OCI-M2 (cell line): Measurements from ENCODE around the gene TSEN15.
"Not testable (repeated sequence)": the region's sequence is repeated elsewhere in the genome, so short reads cannot be mapped to it uniquely, and the experiment has no call there.

Source experiments
- DNase-seq: peaks from one replicate; lab custom pipeline; 2025; ENCODE audit not compliant: unreplicated experiment; lab: John Stamatoyannopoulos, UW

Gene TSEN15

GRCh38 chr1:184031092-184031408, 20.5 kb upstream of the TSEN15 start:
- no peak for DNase-seq

GRCh38 chr1:184031409-184032107, 20.0 kb upstream of the TSEN15 start:
- DNase-seq = peak; percentile 28

- no peak for DNase-seq
Measured at GRCh38 chr1:184032306-184032929, 19.1 kb upstream of the TSEN15 start.

- no peak for DNase-seq
Measured at GRCh38 chr1:184032930-184033418, 18.6 kb upstream of the TSEN15 start.

GRCh38 chr1:184033711-184034167, 17.8 kb upstream of the TSEN15 start:
- no peak for DNase-seq

GRCh38 chr1:184034761-184035379, 16.7 kb upstream of the TSEN15 start:
- DNase-seq = no peak

GRCh38 chr1:184035719-184036516, 15.6 kb upstream of the TSEN15 start:
- DNase-seq = no peak

- DNase-seq = no peak
Measured at GRCh38 chr1:184036517-184036949, 15.0 kb upstream of the TSEN15 start.

- no peak for DNase-seq
Measured at GRCh38 chr1:184037849-184038591, 13.5 kb upstream of the TSEN15 start.

GRCh38 chr1:184039126-184039525, 12.4 kb upstream of the TSEN15 start:
- DNase-seq = no peak

GRCh38 chr1:184041731-184042130, 9.8 kb upstream of the TSEN15 start:
- no peak for DNase-seq

GRCh38 chr1:184043315-184043714, 8.2 kb upstream of the TSEN15 start:
- DNase-seq = not testable (repeated sequence)

GRCh38 chr1:184044603-184045376, 6.7 kb upstream of the TSEN15 start:
- DNase-seq = no peak

- not testable (repeated sequence) for DNase-seq
Measured at GRCh38 chr1:184047541-184047940, 4.0 kb upstream of the TSEN15 start.

- DNase-seq = no peak
Measured at GRCh38 chr1:184048561-184049240, 2.8 kb upstream of the TSEN15 start.

GRCh38 chr1:184049291-184049690, 2.2 kb upstream of the TSEN15 start:
- DNase-seq = no peak

- no peak for DNase-seq
Measured at GRCh38 chr1:184049836-184050468, 1.6 kb upstream of the TSEN15 start.

GRCh38 chr1:184050636-184051035, 894 bp upstream of the TSEN15 start:
- DNase-seq = no peak

GRCh38 chr1:184051138-184051484, 419 bp upstream of the TSEN15 start:
- no peak for DNase-seq
